GM12878 (cell line): ENCODE results near the gene DPPA4. TPM values are rescaled to one million over a fixed set of nuclear protein-coding genes. Genes with fewer than 3 reads are reported as not detected.

Experiments
- ATAC-seq: fragments of 200-7000 bp; cut with Tn5 transposase; 3 replicates; pipeline ENCODE4 v1.9.1; 2020; ENCODE audit warnings: mild to moderate bottlenecking, moderate library complexity
- BruUV-seq: library from RNA; stranded (reverse); fragments of 400-500 nt; replicated peaks from 2 replicates; lab custom pipeline; 2021; lab: Mats Ljungman, UMichigan
- CTCF ChIA-PET: fragments of 300-600 bp; sonication (Branson Sonifier 250); formaldehyde crosslinking; extraction: SDS; loops from one replicate; lab custom pipeline; 2021; ENCODE audit warnings: inconsistent platforms; lab: Yijun Ruan, JAX
- POLR2A ChIA-PET: fragments of 350-600 bp; formaldehyde crosslinking; extraction: SDS; loops from one replicate; lab custom pipeline; 2021; ENCODE audit warnings: inconsistent platforms; lab: Charles Lee
- RAD21 ChIA-PET: fragments of 300-600 bp; sonication (Branson Sonifier 250); formaldehyde crosslinking; loops from one replicate; lab custom pipeline; 2023; ENCODE audit warnings: antibody characterized with exemption; ENCODE audit not compliant: unreplicated experiment; lab: Charles Lee
- SMC1A ChIA-PET: fragments of 300-600 bp; sonication (Branson Sonifier 250); formaldehyde crosslinking; loops from one replicate; lab custom pipeline; 2023; ENCODE audit not compliant: unreplicated experiment, uncharacterized antibody; lab: Charles Lee
- DNase-seq: peaks from one replicate; pipeline ENCODE4 v3.0.0-alpha.2; 2011; ENCODE audit warnings: low read depth, low spot score
- FAIRE-seq: peaks from 3 replicates; lab custom pipeline; 2011; peaks lifted over from hg19 to GRCh38; lab: Jason Lieb, UNC
- H2AFZ ChIP-seq: 2 replicates; pipeline ENCODE4 v1.6.0; 2011; ENCODE audit warnings: low read depth, low read length, control low read depth; ENCODE audit not compliant: control insufficient read depth
- H3K27ac ChIP-seq: 2 replicates; pipeline ENCODE4 v1.5.1; 2011; ENCODE audit warnings: control low read depth; ENCODE audit not compliant: control insufficient read depth, insufficient read depth
- H3K27me3 ChIP-seq, 2 experiments: replicated peaks in 1 of 2; 2 replicates each; pipeline versions ENCODE4 v1.6.0 to v1.6.1; 2011; ENCODE audit warnings: low read length in 1 of 2; ENCODE audit not compliant: control insufficient read depth in 2 of 2, insufficient read depth in 2 of 2
- H3K36me3 ChIP-seq, 2 experiments: 2 replicates each; pipeline ENCODE4 v1.5.1; 2011; ENCODE audit warnings: low read length in 1 of 2; ENCODE audit not compliant: control insufficient read depth in 2 of 2, insufficient read depth in 2 of 2
- H3K4me1 ChIP-seq: 2 replicates; pipeline ENCODE4 v1.6.1; 2011; ENCODE audit warnings: mild to moderate bottlenecking, low read length, moderate library complexity, mixed read lengths; ENCODE audit not compliant: control insufficient read depth, insufficient read depth
- H3K4me2 ChIP-seq: 2 replicates; pipeline ENCODE4 v1.6.0; 2011; ENCODE audit warnings: control low read depth; ENCODE audit not compliant: control insufficient read depth, insufficient read depth
- H3K4me3 ChIP-seq: fragments of 200-600 bp; sonication (generic); 2 replicates; pipeline ENCODE4 v1.5.1; 2016
- H3K79me2 ChIP-seq: 2 replicates; pipeline ENCODE4 v1.6.0; 2011; ENCODE audit warnings: low read length; ENCODE audit not compliant: control insufficient read depth, insufficient read depth
- H3K9ac ChIP-seq: 2 replicates; pipeline ENCODE4 v1.8.0; 2011; ENCODE audit warnings: low read length, control low read depth, mixed read lengths; ENCODE audit not compliant: control insufficient read depth, insufficient read depth
- H3K9me3 ChIP-seq: replicated peaks from 3 replicates; pipeline ENCODE4 v1.5.1; 2011; ENCODE audit warnings: mild to moderate bottlenecking, low read length; ENCODE audit not compliant: control insufficient read depth, insufficient read depth
- H4K20me1 ChIP-seq: 2 replicates; pipeline ENCODE4 v1.6.0; 2011; ENCODE audit not compliant: control insufficient read depth, insufficient read depth
- NBN ChIP-seq: fragments of 450-650 bp; IDR thresholded peaks from 2 replicates; pipeline ENCODE4 v1.6.1; 2016
- STAT3 ChIP-seq: IDR thresholded peaks from 2 replicates; pipeline ENCODE4 v1.6.1; 2011; ENCODE audit warnings: low read depth, low read length, improper control_type of control experiment
- WGBS: methylation state at CpG from one replicate; pipeline ENCODE4 v1.1.6; 2016; ENCODE audit warnings: low lambda C conversion rate; ENCODE audit not compliant: insufficient replicate concordance, insufficient coverage; ENCODE audit errors: missing lambda C conversion rate; 5-methylcytosine and 5-hydroxymethylcytosine counted together
- in situ Hi-C: fragments of 300-500 bp; cut with MboI; formaldehyde crosslinking; loops from 9 replicates; pipeline ENCODE4 v1.14.3; 2018; ENCODE audit warnings: mixed read lengths
- intact Hi-C: fragments of 100-400 bp; cut with micrococcal nuclease; formaldehyde crosslinking; loops from one replicate; pipeline ENCODE4 v1.14.2; 2022; ENCODE audit not compliant: unreplicated experiment
- polyA plus RNA-seq, 11 experiments: library from polyadenylated mRNA; depleted of rRNA in 4 of 11; unstranded in 6 of 11; stranded (reverse) in 5 of 11; fragments of >200 nt; fragmentation: Nextera tagmentation in 4 of 11; fragmentation: Illumina TruSeq in 1 of 11; extraction: Ambion mirVana in 4 of 11; extraction: Trizol in 1 of 11; gene quantifications; 1 replicate in 1 of 11; 2 replicates in 10 of 11; pipeline versions ENCODE4 v1.2.1 to v1.2.3, GENCODE V29; 2011 to 2016; ENCODE audit warnings: inconsistent platforms in 2 of 11, missing spikeins in 2 of 11, low read depth in 1 of 11
- total RNA-seq, 4 experiments: library from RNA; depleted of rRNA in 3 of 4; stranded (reverse); fragments of >200 nt in 3 of 4; fragmentation: Illumina TruSeq in 1 of 4; extraction: Trizol in 1 of 4; gene quantifications; 2 replicates each; pipeline versions ENCODE4 v1.2.1 to v1.2.3, GENCODE V29; 2013 to 2021
- TF ChIP-seq, protein P1 (sequence below): fragments of 450-650 bp; IDR thresholded peaks from 2 replicates; pipeline ENCODE4 v1.6.1; 2016; ENCODE audit warnings: mild to moderate bottlenecking
- TF ChIP-seq, protein P2 (sequence below): fragments of 450-650 bp; IDR thresholded peaks from 2 replicates; pipeline ENCODE4 v1.6.1; 2017; ENCODE audit warnings: antibody characterized with exemption, mild to moderate bottlenecking, moderate library complexity
- TF ChIP-seq, protein P3 (sequence below): fragments of 450-650 bp; IDR thresholded peaks from 2 replicates; pipeline ENCODE4 v1.6.1; 2018; ENCODE audit warnings: borderline replicate concordance, mild to moderate bottlenecking; ENCODE audit not compliant: partially characterized antibody

DPPA4 gene
- total and polyA plus RNA-seq, 10 of the 15 experiments (the other 5 are each of a cell fraction or from before 2014, with no cell fraction given): 0.01 to 0.90 (median 0.44) TPM; not detected in 5

DNA sequence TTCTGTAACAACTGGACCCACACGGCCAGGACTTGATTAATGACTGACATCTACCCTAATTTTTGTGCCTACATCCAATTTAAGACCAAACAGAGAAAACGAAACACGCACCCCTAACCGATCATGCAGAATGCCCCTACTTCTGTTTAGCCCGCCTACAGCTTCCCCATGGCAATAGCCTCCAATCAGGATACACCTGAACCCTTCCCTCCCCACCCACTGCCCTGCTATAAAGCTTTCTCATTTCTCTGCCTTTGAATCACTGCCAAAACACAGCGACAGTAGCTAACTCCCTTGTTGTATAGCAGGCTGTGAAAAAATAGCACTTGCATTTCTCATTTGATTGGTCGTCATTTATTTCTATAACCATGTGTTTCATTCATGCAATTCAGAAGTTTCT lies 45.2 kb upstream of the DPPA4 start:
- Histone ChIP-seq H2AFZ (no peak overlapping the region), H3K4me1 (no peaks in the 10 kb centered on the region), H3K79me2 (no peaks in the 10 kb centered on the region), H3K9ac (no peak overlapping the region), H3K27me3 (no peaks in the 10 kb centered on the region), H3K9me3 (no peaks in the 10 kb centered on the region), H3K36me3 (no peaks in the 10 kb centered on the region), H4K20me1 (no peaks in the 10 kb centered on the region), H3K27ac (no peak overlapping the region), H3K4me2 (no peak overlapping the region), H3K4me3 (no peak overlapping the region)
- in situ Hi-C loops (no loop called here), intact Hi-C loops (no loop called here)
- ChIA-PET POLR2A (no interaction called here), SMC1A (no interaction called here), RAD21 (interaction anchor here (0.6 kb wide), 1 partner anchor 128 kb away, joined by 4 read pairs; no protein-coding TSS in a partner anchor), CTCF (no interaction called here)
- FAIRE-seq (no peak), ATAC-seq (peak; percentile 40; the same call in 2 of the 3 replicates), DNase-seq (no peak)
- BruUV-seq: no TSS peak
- 45% methylated on average over 7 of the region's 7 CpGs for WGBS
- TF ChIP-seq, protein P1, sequence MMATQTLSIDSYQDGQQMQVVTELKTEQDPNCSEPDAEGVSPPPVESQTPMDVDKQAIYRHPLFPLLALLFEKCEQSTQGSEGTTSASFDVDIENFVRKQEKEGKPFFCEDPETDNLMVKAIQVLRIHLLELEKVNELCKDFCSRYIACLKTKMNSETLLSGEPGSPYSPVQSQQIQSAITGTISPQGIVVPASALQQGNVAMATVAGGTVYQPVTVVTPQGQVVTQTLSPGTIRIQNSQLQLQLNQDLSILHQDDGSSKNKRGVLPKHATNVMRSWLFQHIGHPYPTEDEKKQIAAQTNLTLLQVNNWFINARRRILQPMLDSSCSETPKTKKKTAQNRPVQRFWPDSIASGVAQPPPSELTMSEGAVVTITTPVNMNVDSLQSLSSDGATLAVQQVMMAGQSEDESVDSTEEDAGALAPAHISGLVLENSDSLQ: 0 out of 2 replicates have a peak, but pooled peaks have one; percentile 9
- no peak for TF ChIP-seq NBN

DNA sequence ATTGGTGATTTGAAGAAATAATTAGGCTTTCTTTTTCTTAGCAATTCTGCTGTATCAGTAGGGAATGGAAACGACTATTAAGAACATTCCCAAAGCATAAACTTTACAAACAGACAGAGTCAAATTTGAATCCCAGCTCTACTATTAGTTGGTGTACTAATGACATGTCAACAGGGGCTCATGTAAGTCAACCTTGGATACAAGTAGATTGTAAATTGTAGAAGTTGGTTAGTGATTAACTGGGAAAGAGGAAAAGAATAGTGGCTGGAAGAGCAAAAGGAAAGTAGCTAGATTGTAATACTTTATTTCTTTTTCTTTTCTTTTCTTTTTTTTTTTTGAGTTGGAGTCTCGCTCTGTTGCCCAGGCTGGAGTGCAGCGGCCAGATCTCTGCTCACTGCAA lies 38.6 kb upstream of the DPPA4 start:
- ATAC-seq: no peak
- 10% methylated on average over 2 of the region's 3 CpGs for WGBS
- RAD21 ChIA-PET: no interaction called here
- no TSS peak for BruUV-seq
- H3K79me2 ChIP-seq: no peaks in the 10 kb centered on the region
- intact Hi-C loops: no loop called here
- no peaks in the 10 kb centered on the region for H4K20me1 ChIP-seq
- H2AFZ ChIP-seq: no peak overlapping the region
- H3K4me3 ChIP-seq: no peak overlapping the region
- no peak overlapping the region for H3K27ac ChIP-seq
- in situ Hi-C loops: no loop called here
- no peak for FAIRE-seq
- TF ChIP-seq, protein P2, sequence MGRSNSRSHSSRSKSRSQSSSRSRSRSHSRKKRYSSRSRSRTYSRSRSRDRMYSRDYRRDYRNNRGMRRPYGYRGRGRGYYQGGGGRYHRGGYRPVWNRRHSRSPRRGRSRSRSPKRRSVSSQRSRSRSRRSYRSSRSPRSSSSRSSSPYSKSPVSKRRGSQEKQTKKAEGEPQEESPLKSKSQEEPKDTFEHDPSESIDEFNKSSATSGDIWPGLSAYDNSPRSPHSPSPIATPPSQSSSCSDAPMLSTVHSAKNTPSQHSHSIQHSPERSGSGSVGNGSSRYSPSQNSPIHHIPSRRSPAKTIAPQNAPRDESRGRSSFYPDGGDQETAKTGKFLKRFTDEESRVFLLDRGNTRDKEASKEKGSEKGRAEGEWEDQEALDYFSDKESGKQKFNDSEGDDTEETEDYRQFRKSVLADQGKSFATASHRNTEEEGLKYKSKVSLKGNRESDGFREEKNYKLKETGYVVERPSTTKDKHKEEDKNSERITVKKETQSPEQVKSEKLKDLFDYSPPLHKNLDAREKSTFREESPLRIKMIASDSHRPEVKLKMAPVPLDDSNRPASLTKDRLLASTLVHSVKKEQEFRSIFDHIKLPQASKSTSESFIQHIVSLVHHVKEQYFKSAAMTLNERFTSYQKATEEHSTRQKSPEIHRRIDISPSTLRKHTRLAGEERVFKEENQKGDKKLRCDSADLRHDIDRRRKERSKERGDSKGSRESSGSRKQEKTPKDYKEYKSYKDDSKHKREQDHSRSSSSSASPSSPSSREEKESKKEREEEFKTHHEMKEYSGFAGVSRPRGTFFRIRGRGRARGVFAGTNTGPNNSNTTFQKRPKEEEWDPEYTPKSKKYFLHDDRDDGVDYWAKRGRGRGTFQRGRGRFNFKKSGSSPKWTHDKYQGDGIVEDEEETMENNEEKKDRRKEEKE: no peak
- TF ChIP-seq, protein P3, sequence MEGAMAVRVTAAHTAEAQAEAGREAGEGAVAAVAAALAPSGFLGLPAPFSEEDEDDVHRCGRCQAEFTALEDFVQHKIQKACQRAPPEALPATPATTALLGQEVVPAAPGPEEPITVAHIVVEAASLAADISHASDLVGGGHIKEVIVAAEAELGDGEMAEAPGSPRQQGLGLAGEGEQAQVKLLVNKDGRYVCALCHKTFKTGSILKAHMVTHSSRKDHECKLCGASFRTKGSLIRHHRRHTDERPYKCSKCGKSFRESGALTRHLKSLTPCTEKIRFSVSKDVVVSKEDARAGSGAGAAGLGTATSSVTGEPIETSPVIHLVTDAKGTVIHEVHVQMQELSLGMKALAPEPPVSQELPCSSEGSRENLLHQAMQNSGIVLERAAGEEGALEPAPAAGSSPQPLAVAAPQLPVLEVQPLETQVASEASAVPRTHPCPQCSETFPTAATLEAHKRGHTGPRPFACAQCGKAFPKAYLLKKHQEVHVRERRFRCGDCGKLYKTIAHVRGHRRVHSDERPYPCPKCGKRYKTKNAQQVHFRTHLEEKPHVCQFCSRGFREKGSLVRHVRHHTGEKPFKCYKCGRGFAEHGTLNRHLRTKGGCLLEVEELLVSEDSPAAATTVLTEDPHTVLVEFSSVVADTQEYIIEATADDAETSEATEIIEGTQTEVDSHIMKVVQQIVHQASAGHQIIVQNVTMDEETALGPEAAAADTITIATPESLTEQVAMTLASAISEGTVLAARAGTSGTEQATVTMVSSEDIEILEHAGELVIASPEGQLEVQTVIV: no peak
- no peak for TF ChIP-seq STAT3
- TF ChIP-seq, all 136 proteins: peak for 0
- no peaks in the 10 kb centered on the region for H3K27me3 ChIP-seq
- no peak overlapping the region for H3K4me2 ChIP-seq
- H3K36me3 ChIP-seq: no peaks in the 10 kb centered on the region
- no peak overlapping the region for H3K9ac ChIP-seq
- no peaks in the 10 kb centered on the region for H3K9me3 ChIP-seq
- POLR2A ChIA-PET: no interaction called here
- SMC1A ChIA-PET: no interaction called here
- CTCF ChIA-PET: no interaction called here
- no peak for DNase-seq
- no peaks in the 10 kb centered on the region for H3K4me1 ChIP-seq
